Neuronal stem cell (in vitro differentiated cells): Measurements from ENCODE around the gene TTC16.

Source experiments
- DNase-seq: peaks from one replicate; pipeline ENCODE4 v3.0.0-alpha.2; 2013; ENCODE audit warnings: low spot score
- H2AFZ ChIP-seq: one replicate; pipeline ENCODE4 v1.6.1; 2013; ENCODE audit warnings: mild to moderate bottlenecking, low read length, inconsistent platforms
- H2AK5ac ChIP-seq: 2 replicates; pipeline ENCODE4 v1.6.1; 2013; ENCODE audit warnings: low read depth, mild to moderate bottlenecking, inconsistent platforms, low read length, moderate library complexity, mixed read lengths
- H2BK120ac ChIP-seq: 2 replicates; pipeline ENCODE4 v1.6.1; 2013; ENCODE audit warnings: low read depth, mild to moderate bottlenecking, inconsistent platforms, low read length, moderate library complexity, mixed read lengths
- H2BK12ac ChIP-seq: one replicate; pipeline ENCODE4 v1.6.1; 2013; ENCODE audit warnings: low read length, inconsistent platforms
- H2BK15ac ChIP-seq: 2 replicates; pipeline ENCODE4 v1.6.1; 2013; ENCODE audit warnings: mild to moderate bottlenecking, low read length, inconsistent platforms, mixed read lengths
- H2BK5ac ChIP-seq: one replicate; pipeline ENCODE4 v1.6.1; 2013; ENCODE audit warnings: inconsistent platforms, mild to moderate bottlenecking, low read length, moderate library complexity
- H3K14ac ChIP-seq: one replicate; pipeline ENCODE4 v1.6.1; 2013; ENCODE audit warnings: low read length, inconsistent platforms
- H3K18ac ChIP-seq: 2 replicates; pipeline ENCODE4 v1.6.1; 2013; ENCODE audit warnings: low read length, inconsistent platforms
- H3K23ac ChIP-seq: 2 replicates; pipeline ENCODE4 v1.6.1; 2013; ENCODE audit warnings: low read depth, mild to moderate bottlenecking, mixed read lengths, low read length, inconsistent platforms; ENCODE audit not compliant: poor library complexity
- H3K27ac ChIP-seq: replicated peaks from 3 replicates; pipeline ENCODE4 v1.5.1; 2013; ENCODE audit warnings: low read length, inconsistent platforms
- H3K27me3 ChIP-seq, 3 experiments: 2 replicates each; pipeline ENCODE4 v1.6.1; 2013; ENCODE audit warnings: low read length in 3 of 3, mild to moderate bottlenecking in 2 of 3, inconsistent platforms in 1 of 3, low read depth in 1 of 3, mixed read lengths in 1 of 3, moderate library complexity in 1 of 3; ENCODE audit not compliant: control insufficient read depth in 3 of 3, insufficient read depth in 3 of 3
- H3K36me3 ChIP-seq, 2 donors: replicated peaks in 1 of 2; 2 replicates each; pipeline ENCODE4 v1.6.1; 2013; ENCODE audit warnings: low read length in 2 of 2; ENCODE audit not compliant: control insufficient read depth in 2 of 2, insufficient read depth in 2 of 2
- H3K4ac ChIP-seq: 2 replicates; pipeline ENCODE4 v1.6.1; 2013; ENCODE audit warnings: inconsistent platforms, mild to moderate bottlenecking, low read length, moderate library complexity
- H3K4me1 ChIP-seq, 2 donors: 1 replicate in 1 of 2; 2 replicates in 1 of 2; pipeline ENCODE4 v1.6.1; 2013; ENCODE audit warnings: low read length in 2 of 2, low read depth in 1 of 2; ENCODE audit not compliant: control insufficient read depth in 2 of 2, insufficient read depth in 1 of 2
- H3K4me2 ChIP-seq: one replicate; pipeline ENCODE4 v1.6.1; 2013; ENCODE audit warnings: mild to moderate bottlenecking, low read length, inconsistent platforms; ENCODE audit not compliant: insufficient read depth, poor library complexity, severe bottlenecking
- H3K4me3 ChIP-seq, 2 donors: 2 replicates each; pipeline ENCODE4 v1.5.1; 2013; ENCODE audit warnings: low read length in 2 of 2, mild to moderate bottlenecking in 2 of 2, inconsistent platforms in 1 of 2, moderate library complexity in 1 of 2
- H3K79me1 ChIP-seq: one replicate; pipeline ENCODE4 v1.6.1; 2013; ENCODE audit warnings: low read depth, mild to moderate bottlenecking, inconsistent platforms, low read length, moderate library complexity
- H3K9ac ChIP-seq: one replicate; pipeline ENCODE4 v1.6.1; 2013; ENCODE audit warnings: mild to moderate bottlenecking, low read depth, low read length, inconsistent platforms; ENCODE audit not compliant: poor library complexity
- H3K9me3 ChIP-seq, 2 donors: replicated peaks in 1 of 2; 2 replicates each; pipeline versions ENCODE3 to v1.6.1; 2013; ENCODE audit warnings: low read length in 2 of 2, mild to moderate bottlenecking in 2 of 2, inconsistent platforms in 1 of 2, low read depth in 1 of 2, mixed read lengths in 1 of 2, moderate library complexity in 1 of 2; ENCODE audit not compliant: control insufficient read depth in 2 of 2, insufficient read depth in 1 of 2
- H4K8ac ChIP-seq: one replicate; pipeline ENCODE4 v1.6.1; 2013; ENCODE audit warnings: low read depth, mild to moderate bottlenecking, inconsistent platforms, low read length, moderate library complexity
- H4K91ac ChIP-seq: one replicate; pipeline ENCODE4 v1.6.1; 2013; ENCODE audit warnings: low read length, low read depth, mild to moderate bottlenecking, inconsistent platforms; ENCODE audit not compliant: poor library complexity
- WGBS, 2 donors: extraction: QIAGEN DNeasy Blood & Tissue Kit; methylation state at CpG; one replicate each; pipeline ENCODE4 v1.1.7; 2013; ENCODE audit warnings: missing lambda C conversion rate in 2 of 2, mixed read lengths in 1 of 2; ENCODE audit not compliant: insufficient read length in 2 of 2, insufficient replicate concordance in 1 of 2; ENCODE audit errors: extremely low coverage in 2 of 2; 5-methylcytosine and 5-hydroxymethylcytosine counted together

Gene TTC16

DNA sequence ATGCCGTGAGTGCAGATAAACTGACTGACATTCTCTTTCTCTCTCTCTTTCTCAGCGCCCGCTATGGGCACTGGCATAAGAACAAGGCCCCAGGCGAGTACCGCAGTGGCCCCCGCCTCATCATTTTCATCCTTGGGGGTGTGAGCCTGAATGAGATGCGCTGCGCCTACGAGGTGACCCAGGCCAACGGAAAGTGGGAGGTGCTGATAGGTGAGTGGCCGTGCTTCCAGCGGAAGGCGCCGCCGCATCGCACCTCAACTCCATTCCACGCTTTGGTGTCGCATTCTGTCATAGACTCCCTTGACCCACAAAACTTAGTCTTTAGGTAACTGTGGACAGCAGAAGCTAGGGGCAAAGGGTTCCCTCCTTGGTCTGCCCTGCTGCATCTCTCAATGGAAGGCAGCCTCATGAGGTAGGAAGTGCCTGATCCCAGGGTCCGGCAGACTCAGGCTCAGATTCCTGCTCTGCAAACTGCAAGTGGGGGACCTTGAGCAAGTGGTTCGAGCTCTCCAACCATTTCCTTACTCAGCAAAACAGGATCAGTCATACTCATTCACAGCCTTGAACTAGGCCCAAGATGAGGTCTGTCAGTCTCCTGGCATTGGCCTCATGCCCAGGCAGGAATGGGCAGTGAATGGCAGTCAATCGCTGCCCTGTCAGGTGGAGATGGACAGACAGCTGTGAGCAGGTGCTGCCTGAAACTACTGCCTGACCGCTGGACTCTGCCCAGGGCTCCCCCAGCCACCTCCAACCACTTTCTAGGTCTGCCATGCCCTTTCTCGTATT lies 33.3 kb upstream of the TTC16 start:
- no peak overlapping the region for H2AK5ac ChIP-seq
- no peak overlapping the region for H3K14ac ChIP-seq
- H2BK120ac ChIP-seq: no peak overlapping the region
- no CpG with 5 or more reads among the region's 23 CpGs for WGBS, 2 donors
- H3K4me2 ChIP-seq: no peak overlapping the region
- H2AFZ ChIP-seq: no peak overlapping the region
- no peak overlapping the region for H3K4me3 ChIP-seq
- no peak overlapping the region for H4K8ac ChIP-seq
- no peak overlapping the region for H4K91ac ChIP-seq
- H3K4me1 ChIP-seq: no peaks in the 10 kb centered on the region
- no peaks in the 10 kb centered on the region for H3K9me3 ChIP-seq
- no peak overlapping the region for H2BK12ac ChIP-seq
- no peak overlapping the region for H3K23ac ChIP-seq
- DNase-seq: no peak
- no peak overlapping the region for H3K18ac ChIP-seq
- no peak overlapping the region for H3K4ac ChIP-seq
- H3K27ac ChIP-seq: no peak overlapping the region
- H3K36me3 ChIP-seq: peaks cover 41 to 73% of the 10 kb centered on the region in 2 donors
- H3K79me1 ChIP-seq: peaks cover 2% of the 10 kb centered on the region
- H2BK15ac ChIP-seq: no peak overlapping the region
- H3K9ac ChIP-seq: no peak overlapping the region
- H2BK5ac ChIP-seq: no peak overlapping the region
- H3K27me3 ChIP-seq: no peaks in the 10 kb centered on the region

DNA sequence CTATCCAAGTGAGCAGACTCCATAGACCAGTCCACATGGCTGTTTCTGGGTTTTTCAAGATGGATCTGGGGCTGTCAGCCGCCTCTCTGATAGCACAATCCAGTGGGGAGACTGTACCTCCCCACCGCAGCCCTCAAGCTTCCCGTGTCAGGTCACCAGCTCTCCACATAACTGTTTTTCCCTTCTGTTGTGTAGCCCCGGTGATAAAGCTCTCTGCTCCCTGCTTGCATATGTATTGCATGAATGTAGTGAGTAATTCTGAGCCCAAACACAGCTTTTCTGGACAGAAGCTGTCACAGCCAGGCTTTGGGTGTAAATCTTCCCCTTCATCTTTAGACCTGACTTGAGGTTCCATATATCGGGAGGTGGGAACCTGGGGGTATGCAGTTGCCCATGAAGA lies 32.2 kb upstream of the TTC16 start:
- H3K14ac ChIP-seq: no peak overlapping the region
- peaks cover 2% of the 10 kb centered on the region for H3K79me1 ChIP-seq
- H4K91ac ChIP-seq: no peak overlapping the region
- no CpG with 5 or more reads among the region's 5 CpGs for WGBS, 2 donors
- no peak overlapping the region for H3K4me3 ChIP-seq
- peaks cover 36 to 72% of the 10 kb centered on the region in 2 donors for H3K36me3 ChIP-seq
- H3K4ac ChIP-seq: no peak overlapping the region
- no peak overlapping the region for H3K23ac ChIP-seq
- no peak overlapping the region for H2BK15ac ChIP-seq
- H2BK12ac ChIP-seq: no peak overlapping the region
- H2AFZ ChIP-seq: no peak overlapping the region
- H3K18ac ChIP-seq: no peak overlapping the region
- H2BK120ac ChIP-seq: no peak overlapping the region
- H3K4me1 ChIP-seq: no peaks in the 10 kb centered on the region
- DNase-seq: no peak
- H3K9me3 ChIP-seq: no peaks in the 10 kb centered on the region
- no peak overlapping the region for H4K8ac ChIP-seq
- no peak overlapping the region for H2AK5ac ChIP-seq
- H3K27ac ChIP-seq: no peak overlapping the region
- H3K9ac ChIP-seq: no peak overlapping the region
- no peaks in the 10 kb centered on the region for H3K27me3 ChIP-seq
- no peak overlapping the region for H3K4me2 ChIP-seq
- H2BK5ac ChIP-seq: no peak overlapping the region

DNA sequence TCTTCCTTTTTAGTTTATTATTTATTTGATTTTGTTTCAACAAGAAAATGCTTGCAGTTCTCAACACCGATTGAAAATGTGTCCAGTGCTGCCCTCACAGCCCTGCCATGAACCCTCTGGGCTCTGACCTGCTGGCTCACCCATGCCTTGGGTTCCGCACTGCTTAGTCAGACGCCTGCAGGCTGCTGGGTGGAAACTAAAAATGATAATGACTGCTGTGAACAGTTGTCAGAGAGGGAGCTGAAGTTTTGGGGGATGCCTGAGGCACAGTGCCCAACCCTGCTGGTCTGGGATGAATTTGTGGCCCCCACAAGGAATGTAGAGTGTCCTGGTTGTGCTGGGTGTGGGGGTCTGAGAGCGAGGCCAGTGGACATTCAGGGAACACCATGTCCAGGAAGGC lies 31.3 kb upstream of the TTC16 start:
- Histone ChIP-seq H3K4me1 (no peaks in the 10 kb centered on the region), H4K91ac (no peak overlapping the region), H3K4ac (no peak overlapping the region), H3K27me3 (no peaks in the 10 kb centered on the region), H3K36me3 (peaks cover 31 to 70% of the 10 kb centered on the region in 2 donors), H3K4me3 (no peak overlapping the region), H3K9ac (no peak overlapping the region), H2AFZ (no peak overlapping the region), H2BK120ac (no peak overlapping the region), H3K27ac (no peak overlapping the region), H3K23ac (no peak overlapping the region), H3K79me1 (peaks cover 2% of the 10 kb centered on the region), H3K18ac (no peak overlapping the region), H2AK5ac (no peak overlapping the region), H4K8ac (no peak overlapping the region), H2BK5ac (no peak overlapping the region), H3K9me3 (peaks cover 2% of the 10 kb centered on the region in 2 donors), H2BK12ac (no peak overlapping the region), H3K4me2 (no peak overlapping the region), H2BK15ac (no peak overlapping the region), H3K14ac (no peak overlapping the region)
- WGBS, 2 donors: no CpG with 5 or more reads among the region's 4 CpGs
- DNase-seq: no peak

DNA sequence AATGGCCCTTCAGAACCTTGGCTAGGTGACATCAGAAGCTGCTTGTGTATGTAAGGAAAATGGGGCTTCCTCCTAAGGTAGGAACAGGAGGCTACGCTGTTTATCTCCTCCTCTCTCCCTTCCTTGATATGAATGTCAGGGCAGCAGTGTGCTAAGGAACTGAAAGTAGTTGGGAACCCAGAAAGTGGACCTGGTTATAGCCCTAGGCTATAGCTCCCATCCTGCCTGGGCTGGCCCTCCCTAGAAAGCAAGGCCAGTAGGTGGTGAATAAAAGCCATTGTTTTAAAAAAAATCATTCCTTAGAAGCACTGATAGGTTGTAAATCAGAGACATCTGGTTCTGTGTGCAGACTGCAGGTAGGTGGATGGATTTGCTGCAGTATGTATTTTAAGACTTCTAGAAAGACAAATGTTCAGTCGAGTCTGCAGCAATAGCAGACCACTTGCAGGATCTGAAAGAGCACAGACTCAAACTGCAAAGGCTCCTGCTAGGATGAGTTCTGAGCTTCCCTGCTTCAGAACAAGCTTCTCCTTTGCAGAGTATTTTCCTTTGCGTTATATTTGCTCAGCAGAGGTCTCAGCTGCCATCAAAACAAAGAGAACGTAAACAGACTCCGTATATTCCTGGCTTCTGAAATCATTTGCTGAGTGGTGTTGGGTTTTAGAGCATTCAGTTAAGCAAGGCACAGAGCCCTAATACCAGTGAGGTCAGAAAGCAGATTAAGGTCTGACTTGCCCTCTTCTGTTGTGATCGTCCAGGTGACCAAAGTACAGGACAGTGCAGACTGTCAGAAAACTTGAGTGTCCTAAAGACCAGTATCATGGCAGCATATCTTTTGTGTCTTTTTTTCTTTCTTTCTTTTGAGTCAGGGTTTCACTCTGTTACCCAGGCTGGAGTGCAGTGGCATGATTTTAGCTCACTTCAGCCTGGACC lies 29.2 kb upstream of the TTC16 start:
- Histone ChIP-seq H2BK15ac (no peak overlapping the region), H3K36me3 (peaks cover 32 to 70% of the 10 kb centered on the region in 2 donors), H3K27ac (no peak overlapping the region), H2BK12ac (no peak overlapping the region), H3K27me3 (no peaks in the 10 kb centered on the region), H3K4me1 (no peaks in the 10 kb centered on the region), H3K14ac (no peak overlapping the region), H3K18ac (no peak overlapping the region), H2AFZ (no peak overlapping the region), H3K79me1 (peaks cover 2% of the 10 kb centered on the region), H3K23ac (no peak overlapping the region), H3K9ac (no peak overlapping the region), H4K8ac (no peak overlapping the region), H3K4ac (no peak overlapping the region), H2AK5ac (no peak overlapping the region), H3K4me3 (no peak overlapping the region), H4K91ac (no peak overlapping the region), H3K9me3 (peaks cover 4 to 6% of the 10 kb centered on the region in 2 donors), H3K4me2 (no peak overlapping the region), H2BK5ac (no peak overlapping the region), H2BK120ac (no peak overlapping the region)
- whole genome bisulfite sequencing, 2 donors: no CpG with 5 or more reads among the region's 6 CpGs
- DNase-seq: no peak
